GM12874 (cell line): ENCODE data around the gene NRG2.

Experiments
- TF ChIP-seq, protein P1 (sequence below): IDR thresholded peaks from 2 replicates; pipeline ENCODE4 v1.5.1; 2011; ENCODE audit warnings: low read depth, mild to moderate bottlenecking, control low read depth, low read length, moderate library complexity; ENCODE audit not compliant: insufficient read depth

NRG2 gene

DNA sequence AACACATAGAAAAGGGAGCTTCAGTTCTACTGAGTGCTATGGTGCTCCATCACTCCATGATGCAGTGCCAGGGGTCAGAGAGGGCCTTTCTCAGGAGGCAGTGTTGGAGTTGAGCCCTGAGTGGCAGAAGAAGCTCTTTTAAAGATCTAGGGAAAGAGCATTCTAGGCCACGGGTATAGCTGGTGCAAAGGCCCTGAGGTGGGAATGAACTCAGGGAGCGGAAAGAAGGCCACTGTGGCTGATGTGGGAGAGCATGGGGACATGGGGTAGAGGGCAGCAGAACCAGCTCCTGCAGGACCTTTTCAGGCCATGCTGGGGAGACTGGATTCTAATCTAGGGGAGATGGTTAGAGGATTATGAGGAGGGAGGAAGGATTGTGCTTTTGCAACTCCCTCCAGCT, 237.6 kb downstream of the NRG2 start:
- TF ChIP-seq, protein P1, sequence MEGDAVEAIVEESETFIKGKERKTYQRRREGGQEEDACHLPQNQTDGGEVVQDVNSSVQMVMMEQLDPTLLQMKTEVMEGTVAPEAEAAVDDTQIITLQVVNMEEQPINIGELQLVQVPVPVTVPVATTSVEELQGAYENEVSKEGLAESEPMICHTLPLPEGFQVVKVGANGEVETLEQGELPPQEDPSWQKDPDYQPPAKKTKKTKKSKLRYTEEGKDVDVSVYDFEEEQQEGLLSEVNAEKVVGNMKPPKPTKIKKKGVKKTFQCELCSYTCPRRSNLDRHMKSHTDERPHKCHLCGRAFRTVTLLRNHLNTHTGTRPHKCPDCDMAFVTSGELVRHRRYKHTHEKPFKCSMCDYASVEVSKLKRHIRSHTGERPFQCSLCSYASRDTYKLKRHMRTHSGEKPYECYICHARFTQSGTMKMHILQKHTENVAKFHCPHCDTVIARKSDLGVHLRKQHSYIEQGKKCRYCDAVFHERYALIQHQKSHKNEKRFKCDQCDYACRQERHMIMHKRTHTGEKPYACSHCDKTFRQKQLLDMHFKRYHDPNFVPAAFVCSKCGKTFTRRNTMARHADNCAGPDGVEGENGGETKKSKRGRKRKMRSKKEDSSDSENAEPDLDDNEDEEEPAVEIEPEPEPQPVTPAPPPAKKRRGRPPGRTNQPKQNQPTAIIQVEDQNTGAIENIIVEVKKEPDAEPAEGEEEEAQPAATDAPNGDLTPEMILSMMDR: no peak

DNA sequence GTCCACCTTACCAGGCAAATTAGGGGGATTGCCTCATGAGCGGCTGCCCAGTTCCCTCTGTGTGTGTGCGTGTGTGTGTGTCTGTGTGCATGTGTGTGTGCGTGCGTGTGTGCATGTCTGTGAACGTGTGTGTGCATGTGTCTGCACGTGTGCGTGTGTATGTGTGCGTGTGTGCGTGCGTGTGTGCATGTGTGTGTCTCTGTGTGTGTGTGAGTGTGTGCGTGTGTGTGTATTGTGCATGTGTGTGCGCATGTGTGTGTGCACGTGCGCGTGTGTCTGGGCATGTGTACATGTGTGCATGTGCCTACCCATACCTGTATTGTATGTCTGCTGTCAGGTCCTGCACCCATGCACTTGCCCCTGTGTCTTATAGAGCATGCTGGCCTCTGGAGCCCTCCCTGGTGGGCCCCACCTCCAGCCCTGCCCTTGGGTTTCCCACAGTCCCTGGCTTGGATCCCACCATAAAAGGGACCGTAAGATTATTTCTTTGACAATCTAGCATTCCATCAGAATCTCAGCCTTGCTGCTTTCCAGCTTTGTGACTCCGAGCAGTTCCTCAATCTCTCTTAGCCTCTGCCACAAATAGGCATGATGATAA, 238.2 kb downstream of the NRG2 start:
- TF ChIP-seq, protein P1: no peak

DNA sequence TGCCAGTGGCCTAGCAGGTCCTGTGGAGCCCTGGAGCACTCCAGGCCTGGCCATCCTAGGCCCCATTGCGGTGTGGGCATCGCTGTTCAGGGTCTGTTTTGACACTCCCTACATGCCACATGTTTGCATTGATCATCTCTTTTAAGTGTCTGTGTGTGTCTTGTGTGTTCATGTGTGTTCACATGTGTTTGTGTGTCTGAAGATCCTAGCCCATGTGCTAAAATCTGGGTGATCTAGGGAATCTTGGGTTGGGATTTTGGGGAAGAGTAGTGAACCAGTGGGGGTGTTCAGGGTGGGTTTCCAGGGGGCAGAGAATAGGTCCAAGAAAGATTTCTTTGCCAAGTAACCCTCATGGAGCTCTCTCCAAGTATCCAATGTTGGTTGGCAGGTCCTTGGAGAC, 239.1 kb downstream of the NRG2 start:
- TF ChIP-seq, protein P1: no peak

DNA sequence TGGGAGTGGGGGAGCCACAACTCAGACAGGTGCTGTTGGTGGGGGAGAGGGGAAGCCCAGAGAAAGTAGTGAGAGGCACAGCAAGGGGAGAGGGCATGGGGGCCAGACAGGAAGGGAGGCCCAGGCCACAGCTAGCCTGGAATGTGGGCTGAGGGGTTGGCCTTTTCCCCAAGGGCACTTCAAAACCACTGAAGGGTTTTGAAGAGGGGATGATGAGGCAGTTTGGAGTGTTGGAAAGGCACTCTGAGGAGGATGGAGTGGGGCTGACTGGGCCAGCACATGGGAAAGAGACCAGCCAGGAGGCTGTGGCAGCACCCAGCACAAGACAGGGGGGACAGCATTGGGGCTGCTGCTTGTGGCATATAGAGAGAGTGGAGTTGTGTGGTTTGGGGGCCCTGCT, 243.7 kb downstream of the NRG2 start:
- TF ChIP-seq, protein P1: no peak

DNA sequence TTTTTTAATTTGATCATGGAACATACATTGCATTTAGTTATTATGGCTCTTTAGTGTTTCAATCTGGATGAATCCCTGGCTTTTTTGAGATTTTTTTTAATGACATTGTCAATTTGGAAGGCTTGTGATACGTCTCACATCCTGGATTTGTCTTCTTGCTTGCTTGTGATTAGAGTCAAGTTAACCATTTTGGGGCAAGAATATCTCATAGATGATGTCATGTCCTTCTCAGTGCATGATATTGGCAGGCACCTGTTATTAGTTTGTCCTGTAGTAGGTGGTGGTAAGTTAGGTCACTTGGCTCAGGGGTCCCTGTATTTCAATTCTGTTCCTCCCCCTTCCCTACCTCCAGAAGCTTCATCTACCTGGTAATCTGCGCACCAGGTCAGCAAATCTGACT, 244.2 kb downstream of the NRG2 start:
- TF ChIP-seq, protein P1: no peak

DNA sequence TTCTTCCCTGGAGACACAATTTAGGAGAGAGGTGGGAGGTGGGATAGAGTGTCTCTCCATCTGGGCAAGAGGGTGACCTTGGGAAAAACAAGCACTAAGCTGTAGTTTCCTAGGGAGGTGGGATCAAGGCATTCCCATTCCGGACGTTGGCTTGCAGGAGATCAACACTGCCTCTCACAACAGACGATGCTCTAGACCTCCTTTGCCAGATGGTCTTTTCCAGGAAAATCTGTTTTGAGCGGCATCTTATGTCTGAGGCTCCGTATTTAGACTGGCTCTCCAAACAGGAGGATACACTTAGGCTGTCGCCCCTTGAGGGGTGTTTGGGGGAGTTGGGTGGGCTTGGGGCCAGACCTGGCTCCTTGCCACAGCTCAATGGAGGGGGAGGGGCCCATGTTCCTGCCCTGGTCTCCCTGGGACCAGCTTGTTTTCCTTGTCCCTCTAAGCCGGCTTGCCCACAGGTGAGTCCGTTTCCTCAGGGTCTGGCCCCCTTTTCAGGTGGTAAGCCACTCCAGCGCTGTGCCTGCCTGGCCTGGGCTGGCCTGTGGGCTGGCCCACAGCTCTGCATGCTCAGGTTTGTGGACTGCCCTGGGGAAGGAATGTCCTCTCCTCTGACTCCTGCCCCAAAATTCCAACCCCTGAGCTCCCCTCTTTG, 245.1 kb downstream of the NRG2 start:
- TF ChIP-seq, protein P1: no peak

DNA sequence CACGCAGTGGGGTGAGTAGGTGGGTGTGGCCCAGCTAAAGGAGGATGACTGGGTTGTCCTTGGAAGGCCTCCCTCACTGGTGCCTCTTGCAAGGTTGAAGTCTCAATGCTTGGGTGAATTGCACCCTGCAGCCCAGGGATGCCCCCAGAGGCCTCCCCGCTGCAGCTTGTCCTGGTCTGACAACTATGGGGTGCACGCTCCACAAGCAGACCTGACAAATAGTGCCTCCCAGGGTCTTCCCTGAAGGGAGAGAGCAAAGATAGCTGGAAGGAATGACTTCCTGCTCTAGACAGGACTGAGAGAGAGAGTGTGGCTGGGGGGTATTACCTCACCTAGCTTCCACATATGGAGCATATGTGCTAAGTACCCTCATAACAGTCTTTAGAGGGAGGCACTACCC, 245.8 kb downstream of the NRG2 start:
- TF ChIP-seq, protein P1: no peak
